ENCODE data around the gene PSME3IP1.

GRCh38 chr16:57123974-57124674 lies 61.7 kb downstream of the PSME3IP1 start:
- TF ChIP-seq, protein P1, sequence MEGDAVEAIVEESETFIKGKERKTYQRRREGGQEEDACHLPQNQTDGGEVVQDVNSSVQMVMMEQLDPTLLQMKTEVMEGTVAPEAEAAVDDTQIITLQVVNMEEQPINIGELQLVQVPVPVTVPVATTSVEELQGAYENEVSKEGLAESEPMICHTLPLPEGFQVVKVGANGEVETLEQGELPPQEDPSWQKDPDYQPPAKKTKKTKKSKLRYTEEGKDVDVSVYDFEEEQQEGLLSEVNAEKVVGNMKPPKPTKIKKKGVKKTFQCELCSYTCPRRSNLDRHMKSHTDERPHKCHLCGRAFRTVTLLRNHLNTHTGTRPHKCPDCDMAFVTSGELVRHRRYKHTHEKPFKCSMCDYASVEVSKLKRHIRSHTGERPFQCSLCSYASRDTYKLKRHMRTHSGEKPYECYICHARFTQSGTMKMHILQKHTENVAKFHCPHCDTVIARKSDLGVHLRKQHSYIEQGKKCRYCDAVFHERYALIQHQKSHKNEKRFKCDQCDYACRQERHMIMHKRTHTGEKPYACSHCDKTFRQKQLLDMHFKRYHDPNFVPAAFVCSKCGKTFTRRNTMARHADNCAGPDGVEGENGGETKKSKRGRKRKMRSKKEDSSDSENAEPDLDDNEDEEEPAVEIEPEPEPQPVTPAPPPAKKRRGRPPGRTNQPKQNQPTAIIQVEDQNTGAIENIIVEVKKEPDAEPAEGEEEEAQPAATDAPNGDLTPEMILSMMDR (IDR thresholded peaks at IDR 0.05; ENCODE audit: low read length): no peak
- TF ChIP-seq EZH2 (IDR thresholded peaks at IDR 0.05; ENCODE audit: borderline replicate concordance, low read length): no peak

All from OCI-LY1 (cell line).